HG02973 (cell line): ENCODE data around the gene GTF2H1.

Source experiments
- ATAC-seq: cut with Tn5 transposase; IDR thresholded peaks from one replicate; pipeline ENCODE4 v1.9.1; 2021; ENCODE audit warnings: moderate library complexity; ENCODE audit not compliant: unreplicated experiment

GTF2H1 gene

GRCh38 chr11:18321969-18322711 lies at the start of gene GTF2H1, which contains the start of gene HPS5:
TSS of gene GTF2H1 (plus strand) at chr11:18322567. CDS start at chr11:18333075, 10,508 bp downstream.
TSS of gene HPS5 (minus strand) at chr11:18322140. CDS start at chr11:18317858, 4,282 bp downstream.
- ATAC-seq = peak; percentile 78

DNA sequence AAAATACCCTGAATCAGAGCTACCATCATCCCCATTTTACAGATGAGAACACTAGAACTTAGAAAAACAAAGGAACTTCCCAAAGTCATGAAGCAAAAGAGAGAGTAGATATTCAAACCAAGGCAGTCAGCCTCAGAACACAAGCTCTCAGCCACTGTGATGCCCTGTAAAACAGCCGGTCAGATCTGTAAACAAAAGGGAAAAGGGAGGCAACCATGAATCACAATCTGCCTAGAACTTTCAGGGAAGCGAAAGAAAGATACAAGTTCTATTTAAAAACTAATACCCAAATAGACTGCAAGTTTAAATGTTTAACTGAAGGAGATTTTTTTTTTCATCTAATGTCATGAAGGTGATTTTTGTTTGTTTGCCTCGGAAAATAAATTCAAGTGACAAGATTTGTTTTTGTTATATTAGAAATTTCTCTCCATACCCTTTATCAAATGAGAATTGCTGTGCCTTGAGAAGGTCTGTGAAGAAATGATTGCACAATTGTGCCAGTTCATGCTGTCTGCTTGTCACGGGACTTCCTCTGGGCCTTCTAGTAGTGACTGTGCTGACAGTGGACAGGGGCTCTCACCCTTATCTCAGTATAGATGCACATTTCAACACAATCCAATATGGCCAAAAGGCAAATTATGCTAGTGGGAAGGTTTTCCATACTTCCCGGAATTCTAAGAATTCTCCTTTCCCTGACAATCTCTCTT lies 44.6 kb upstream of the GTF2H1 start:
- no peak for ATAC-seq

DNA sequence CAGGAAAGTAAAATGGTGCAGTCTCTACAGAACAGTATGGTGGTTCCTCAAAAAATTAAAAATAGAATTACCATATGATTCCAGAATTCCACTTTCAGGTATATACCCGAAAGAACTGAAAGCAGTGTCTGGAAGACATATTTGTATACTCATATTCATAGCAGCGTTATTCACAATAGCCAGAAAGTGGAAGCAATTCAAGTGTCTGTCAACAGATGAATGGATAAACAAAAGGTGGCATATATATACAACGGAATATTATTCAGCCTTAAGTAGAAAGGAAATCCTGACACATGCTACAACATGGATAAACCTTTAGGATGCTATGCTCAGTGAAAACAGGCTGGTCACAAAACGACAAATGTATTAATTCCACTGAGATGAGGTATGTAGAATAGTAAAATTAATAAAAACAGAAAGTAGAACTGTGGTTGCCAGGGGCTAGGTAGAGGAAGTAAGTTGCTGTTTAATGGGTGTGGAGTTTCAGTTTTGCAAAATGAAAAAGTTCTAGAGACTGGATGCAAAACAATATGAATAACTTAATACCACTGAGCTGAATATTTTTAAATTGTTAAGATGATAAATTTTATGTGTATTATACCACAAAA lies 41.8 kb upstream of the GTF2H1 start:
- ATAC-seq = peak; percentile 88

DNA sequence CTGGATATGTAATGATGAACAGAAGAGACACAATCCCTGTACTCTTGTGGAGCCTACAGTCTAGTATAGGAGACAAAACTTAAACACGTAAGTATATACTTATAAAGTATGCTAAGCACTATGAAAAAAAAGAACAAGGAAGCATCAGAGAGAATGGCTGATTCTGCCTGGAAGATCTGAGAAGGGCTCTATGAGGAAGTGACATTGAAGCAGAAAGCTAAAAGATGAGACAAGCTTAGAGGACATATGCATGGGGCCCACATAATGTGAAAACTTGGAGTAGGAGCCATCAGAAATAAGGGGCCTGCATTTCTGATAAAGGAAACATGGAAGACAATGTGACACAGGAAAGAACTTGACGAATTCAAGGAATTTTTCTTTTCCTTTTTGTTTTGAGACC lies 39.7 kb upstream of the GTF2H1 start:
- no peak for ATAC-seq

DNA sequence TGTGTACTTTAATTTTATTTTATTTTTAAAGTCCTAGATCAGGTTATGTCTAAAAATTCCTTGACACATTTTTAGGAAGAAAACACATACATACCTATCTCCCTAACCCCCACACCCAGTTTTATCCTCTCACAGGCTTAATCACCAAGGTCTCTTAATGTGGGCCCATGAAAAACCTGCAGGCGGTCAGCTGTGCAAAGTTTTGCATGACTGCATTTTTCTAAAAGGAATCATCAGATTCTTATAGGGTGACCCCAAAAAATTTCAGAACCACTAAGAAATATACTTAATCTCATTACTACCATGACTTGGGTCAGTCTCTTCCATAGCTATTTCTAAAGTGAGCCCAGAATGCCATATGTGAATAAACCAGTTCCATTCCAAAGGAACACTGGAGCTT lies 36.5 kb upstream of the GTF2H1 start:
- no peak for ATAC-seq

DNA sequence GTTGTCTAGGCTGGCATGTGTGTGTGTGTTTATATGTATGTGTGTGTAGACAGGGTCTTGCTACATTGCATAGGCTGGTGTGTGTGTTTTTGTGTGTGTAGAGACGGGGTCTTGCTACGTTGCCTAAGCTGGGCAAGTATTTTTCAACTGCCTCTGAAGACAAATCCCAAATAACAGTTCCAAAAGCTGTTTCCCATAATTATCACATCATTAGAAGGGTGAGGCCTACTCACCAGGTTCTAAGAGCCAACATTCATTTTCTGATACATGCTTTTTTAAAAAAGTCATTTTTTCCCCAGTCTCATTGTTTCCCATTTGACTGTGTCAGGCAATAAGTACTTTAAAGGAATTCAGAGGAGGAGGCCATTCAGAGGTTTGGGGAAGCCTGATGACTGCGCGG lies 33.5 kb upstream of the GTF2H1 start:
- no peak for ATAC-seq

DNA sequence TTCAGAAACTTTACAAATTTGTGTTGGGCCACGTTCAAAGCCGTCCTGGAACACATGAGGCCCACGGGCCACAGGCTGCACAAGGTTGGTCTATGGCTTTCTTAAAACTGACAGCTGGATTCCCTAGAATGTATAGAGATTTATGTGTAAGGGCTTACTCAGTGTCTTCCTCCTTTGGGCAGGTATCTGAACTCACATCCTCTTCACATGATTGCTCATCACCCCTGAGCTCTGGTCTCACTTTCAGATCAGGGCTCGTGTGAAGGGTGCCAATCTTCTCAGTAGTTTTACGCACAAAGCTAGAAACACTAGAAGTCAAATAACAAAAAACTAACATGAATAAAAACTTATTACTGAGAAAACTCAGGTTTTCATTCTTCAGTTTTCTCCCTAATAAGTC lies 27.5 kb upstream of the GTF2H1 start:
- no peak for ATAC-seq

DNA sequence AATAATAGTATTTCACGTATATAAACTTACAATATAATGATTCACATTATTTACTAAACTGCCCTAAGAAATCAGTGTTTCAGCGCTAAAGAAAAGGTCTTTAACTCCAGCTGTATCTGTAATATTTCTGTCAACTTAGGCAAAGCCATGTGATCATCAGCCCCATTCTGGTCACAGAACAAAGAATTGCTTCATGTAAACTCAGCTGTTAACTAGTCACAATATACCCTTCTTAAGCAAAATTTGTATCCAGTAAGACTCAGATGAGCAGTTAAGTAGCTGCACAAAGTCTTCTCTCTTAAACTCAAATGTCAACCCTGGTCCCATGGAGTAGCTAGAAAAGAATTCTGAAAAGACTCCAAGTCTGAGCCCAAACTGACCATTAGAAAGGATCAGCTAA lies 27.1 kb upstream of the GTF2H1 start:
- ATAC-seq = no peak

- no peak for ATAC-seq
These were observed 22.6 kb upstream of the GTF2H1 start for GRCh38 chr11:18299721-18300120.

GRCh38 chr11:18304745-18305144 lies 17.6 kb upstream of the GTF2H1 start:
- ATAC-seq = no peak

DNA sequence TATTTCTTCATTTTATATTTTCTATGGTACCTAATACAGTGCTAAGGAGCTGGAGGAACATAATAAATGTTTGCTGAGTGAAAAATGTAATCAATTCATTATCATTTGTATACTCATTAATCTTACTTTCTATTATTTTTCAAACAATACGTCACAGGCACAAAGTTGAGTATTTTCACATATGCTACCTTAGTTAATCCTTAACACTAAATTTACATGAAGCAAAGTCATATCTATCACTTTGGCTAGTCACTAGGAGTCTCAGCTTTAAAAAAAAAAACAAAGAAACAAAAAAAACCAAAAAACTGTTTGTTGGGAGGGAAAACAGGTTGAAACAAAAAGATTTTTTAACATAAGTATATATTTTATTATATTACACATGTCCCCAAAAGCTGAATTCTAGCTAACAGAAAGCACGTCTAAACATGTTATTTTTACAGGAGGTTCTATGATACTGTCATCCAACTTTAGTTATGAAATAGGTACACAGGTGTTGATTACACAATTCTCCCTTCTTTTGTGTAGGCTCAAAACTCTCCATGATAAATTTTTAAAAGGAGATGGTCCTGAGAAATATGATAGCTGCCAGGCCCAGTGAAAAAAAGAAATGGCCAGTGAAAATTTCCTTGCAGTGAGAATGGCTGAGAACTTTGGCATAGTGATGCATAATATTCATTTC lies 14.8 kb upstream of the GTF2H1 start:
- no peak for ATAC-seq

- ATAC-seq = no peak
These were observed 14.1 kb upstream of the GTF2H1 start for GRCh38 chr11:18308242-18308641.

GRCh38 chr11:18309691-18310090 lies 12.7 kb upstream of the GTF2H1 start:
- no peak for ATAC-seq

- ATAC-seq = peak; percentile 70
These were observed 11.5 kb upstream of the GTF2H1 start for GRCh38 chr11:18310800-18311340.

DNA sequence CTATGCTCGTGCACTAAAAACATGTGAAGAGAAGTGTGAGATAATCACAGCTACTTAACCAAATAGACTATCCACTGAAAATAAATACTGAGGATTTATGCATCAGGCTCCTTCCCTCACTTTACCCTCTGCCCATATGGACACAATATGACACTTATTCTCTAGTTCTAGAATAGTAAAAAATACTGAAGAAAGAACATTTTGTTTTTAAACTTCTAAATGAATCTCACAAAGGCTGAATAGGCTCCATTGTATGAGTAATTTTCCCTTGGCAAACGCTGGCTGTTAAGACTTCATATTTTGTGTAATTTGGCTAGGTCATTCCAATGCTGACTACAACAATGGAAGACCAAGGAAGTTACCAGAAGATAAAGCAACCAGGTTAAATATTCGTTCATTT lies 10.4 kb upstream of the GTF2H1 start:
- no peak for ATAC-seq

DNA sequence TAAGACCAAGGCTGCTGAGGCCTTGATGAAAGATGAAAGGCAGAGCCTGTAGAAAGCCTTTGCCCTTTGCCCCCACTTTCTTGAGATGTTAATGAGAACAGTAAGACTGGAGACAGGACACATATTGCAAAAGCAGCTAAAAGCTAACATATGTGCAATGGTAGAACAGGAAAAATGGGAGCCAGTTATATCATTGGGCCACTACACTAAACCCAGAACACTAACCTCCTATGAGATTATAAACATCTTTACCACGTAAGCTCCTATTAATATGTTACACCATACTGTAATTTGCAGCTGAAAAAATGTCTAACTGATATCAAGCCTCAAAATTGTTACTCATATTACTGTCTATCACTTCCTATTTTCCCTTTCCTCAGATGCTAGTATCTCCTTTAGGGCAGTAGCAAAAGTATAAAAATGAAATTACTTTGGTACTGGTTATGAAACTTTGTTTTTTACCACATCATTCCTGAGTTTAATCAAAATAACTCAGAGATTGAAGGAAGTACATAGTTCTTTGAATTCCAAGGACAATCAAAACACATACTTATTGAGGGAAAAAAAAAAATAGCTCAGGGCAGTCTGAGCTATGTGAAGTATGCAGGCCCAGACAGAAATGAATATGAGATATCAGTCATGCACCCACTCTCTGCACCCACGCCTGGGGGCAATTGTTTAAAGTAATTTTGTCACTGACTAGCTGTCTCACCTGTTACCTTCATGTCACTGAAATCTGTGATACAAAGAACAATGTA lies 9.5 kb upstream of the GTF2H1 start:
- no peak for ATAC-seq

DNA sequence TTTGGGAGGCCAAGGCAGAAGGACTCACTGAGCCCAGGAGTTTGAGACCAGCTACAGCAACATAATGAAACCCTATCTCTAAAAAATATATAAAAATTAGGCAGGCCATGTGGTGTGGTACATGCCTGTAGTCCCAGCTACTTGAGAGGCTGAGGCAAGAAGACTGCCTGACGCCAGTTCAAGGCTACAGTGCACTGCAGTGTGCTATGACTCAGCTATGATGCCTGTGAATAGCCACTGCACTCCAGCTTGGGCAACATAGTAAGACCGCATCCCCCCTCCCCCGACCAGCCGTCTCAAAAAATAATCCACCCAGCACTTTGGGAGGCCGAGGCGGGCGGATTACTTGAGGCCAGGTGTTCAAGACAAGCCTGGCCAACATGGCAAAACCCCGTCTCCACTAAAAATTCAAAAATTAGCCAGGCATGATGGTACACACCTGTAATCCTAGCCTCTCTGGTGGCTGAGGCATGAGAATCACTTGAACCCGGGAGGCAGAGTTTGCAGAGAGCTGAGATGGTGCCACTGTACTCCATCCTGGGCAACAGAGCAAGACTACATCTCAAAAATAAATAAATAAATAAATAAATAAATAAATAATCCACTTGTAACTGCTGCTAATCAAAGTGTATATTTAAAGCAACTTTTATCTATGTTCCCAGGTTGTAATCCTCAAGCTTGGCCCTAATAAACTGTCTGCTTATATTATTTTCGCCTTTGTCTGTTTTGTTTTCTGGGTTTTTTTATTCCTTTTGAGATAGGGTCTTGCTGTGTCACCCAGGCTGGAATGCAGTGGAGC lies 8.2 kb upstream of the GTF2H1 start:
- ATAC-seq = no peak

- no peak for ATAC-seq
These were observed 7.4 kb upstream of the GTF2H1 start for GRCh38 chr11:18314784-18315523.

GRCh38 chr11:18315893-18316292 lies 6.5 kb upstream of the GTF2H1 start:
- no peak for ATAC-seq
